ENCODE data around the gene STARD13.

STARD13 gene

GRCh38 chr13:33119022-33119781 lies 166.4 kb downstream of the STARD13 start:
- TF ChIP-seq, protein P1, sequence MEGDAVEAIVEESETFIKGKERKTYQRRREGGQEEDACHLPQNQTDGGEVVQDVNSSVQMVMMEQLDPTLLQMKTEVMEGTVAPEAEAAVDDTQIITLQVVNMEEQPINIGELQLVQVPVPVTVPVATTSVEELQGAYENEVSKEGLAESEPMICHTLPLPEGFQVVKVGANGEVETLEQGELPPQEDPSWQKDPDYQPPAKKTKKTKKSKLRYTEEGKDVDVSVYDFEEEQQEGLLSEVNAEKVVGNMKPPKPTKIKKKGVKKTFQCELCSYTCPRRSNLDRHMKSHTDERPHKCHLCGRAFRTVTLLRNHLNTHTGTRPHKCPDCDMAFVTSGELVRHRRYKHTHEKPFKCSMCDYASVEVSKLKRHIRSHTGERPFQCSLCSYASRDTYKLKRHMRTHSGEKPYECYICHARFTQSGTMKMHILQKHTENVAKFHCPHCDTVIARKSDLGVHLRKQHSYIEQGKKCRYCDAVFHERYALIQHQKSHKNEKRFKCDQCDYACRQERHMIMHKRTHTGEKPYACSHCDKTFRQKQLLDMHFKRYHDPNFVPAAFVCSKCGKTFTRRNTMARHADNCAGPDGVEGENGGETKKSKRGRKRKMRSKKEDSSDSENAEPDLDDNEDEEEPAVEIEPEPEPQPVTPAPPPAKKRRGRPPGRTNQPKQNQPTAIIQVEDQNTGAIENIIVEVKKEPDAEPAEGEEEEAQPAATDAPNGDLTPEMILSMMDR (conservative IDR thresholded peaks at IDR 0.05; ENCODE audit: low read depth, low read length) = no peak
- H3K4me3 ChIP-seq (ENCODE audit: low read length) = no peak overlapping the region
- DNase-seq (ENCODE audit: low read depth) = no peak

- H3K4me3 ChIP-seq (ENCODE audit: low read length) = no peak overlapping the region
- TF ChIP-seq, protein P1 (conservative IDR thresholded peaks at IDR 0.05; ENCODE audit: low read depth, low read length) = no peak
- no peak for DNase-seq (ENCODE audit: low read depth)
Measured at GRCh38 chr13:33116321-33117010, 169.1 kb downstream of the STARD13 start.

GRCh38 chr13:33115274-33115673 lies 170.3 kb downstream of the STARD13 start:
- H3K4me3 ChIP-seq (ENCODE audit: low read length) = no peak overlapping the region
- TF ChIP-seq, protein P1 (conservative IDR thresholded peaks at IDR 0.05; ENCODE audit: low read depth, low read length) = no peak
- no peak for DNase-seq (ENCODE audit: low read depth)

DNA sequence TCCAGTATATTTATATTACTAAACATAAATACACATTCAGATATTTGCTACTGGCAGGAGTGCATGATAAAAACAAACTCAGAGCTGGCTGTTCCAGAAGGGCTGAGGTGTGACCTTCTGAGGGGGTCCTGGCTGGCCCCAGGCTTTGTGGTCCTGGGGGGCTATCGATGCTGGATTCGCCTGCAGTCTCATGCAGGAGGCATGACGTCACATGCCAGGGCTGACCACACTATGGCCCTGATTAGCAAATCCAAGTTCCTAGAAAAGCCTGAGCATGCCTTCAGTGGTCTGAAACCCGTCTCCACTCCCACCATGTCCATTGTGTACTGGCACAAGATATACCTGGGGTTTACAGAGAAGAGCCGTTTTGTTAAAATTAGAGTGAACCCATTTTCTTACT lies 171.4 kb downstream of the STARD13 start:
- TF ChIP-seq, protein P1 (conservative IDR thresholded peaks at IDR 0.05; ENCODE audit: low read depth, low read length) = no peak
- H3K4me3 ChIP-seq (ENCODE audit: low read length) = no peak overlapping the region
- DNase-seq (ENCODE audit: low read depth) = no peak

- TF ChIP-seq, protein P1 (conservative IDR thresholded peaks at IDR 0.05; ENCODE audit: low read depth, low read length) = no peak
- H3K4me3 ChIP-seq (ENCODE audit: low read length) = no peak overlapping the region
- no peak for DNase-seq (ENCODE audit: low read depth)
Measured at GRCh38 chr13:33112766-33113165, 172.8 kb downstream of the STARD13 start.

DNA sequence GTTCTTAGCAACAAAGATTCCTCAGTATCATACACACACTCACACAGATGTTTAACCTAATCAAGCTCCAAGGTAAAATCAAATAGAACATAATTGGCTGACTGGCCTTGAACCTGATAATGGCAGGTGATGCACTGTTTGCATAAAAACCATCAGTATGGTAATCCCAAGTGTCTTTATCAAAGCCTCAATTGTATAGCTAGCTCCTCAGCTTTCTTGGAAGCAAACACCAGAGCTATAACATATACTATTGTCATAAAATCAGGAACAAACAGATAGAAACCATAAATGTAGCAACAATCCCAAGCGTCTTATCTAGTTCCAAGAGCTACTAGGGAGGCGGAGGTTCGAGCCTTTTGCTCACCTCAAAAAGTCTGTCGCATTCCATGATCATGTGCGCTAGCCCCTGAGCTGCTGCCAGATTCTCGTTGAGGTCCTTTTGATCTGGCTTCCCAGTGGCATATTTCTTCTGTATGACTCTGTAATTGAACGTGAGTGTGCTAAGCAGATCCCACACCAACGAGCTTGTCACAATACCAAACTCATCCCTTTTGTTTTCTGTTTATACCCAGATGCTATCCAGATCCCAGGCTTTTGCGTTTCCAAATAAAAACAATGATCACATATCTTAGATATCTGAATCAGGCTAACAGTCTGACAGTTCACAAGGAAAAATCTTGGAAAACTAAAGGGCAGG lies 174.0 kb downstream of the STARD13 start:
- TF ChIP-seq, protein P1 (conservative IDR thresholded peaks at IDR 0.05; ENCODE audit: low read depth, low read length) = no peak
- DNase-seq (ENCODE audit: low read depth) = no peak

More for the DNA sequence above, 174.0 kb downstream of the STARD13 start:
- H3K4me3 ChIP-seq (ENCODE audit: low read length) = no peak overlapping the region

Measured in retinal pigment epithelial cell (primary cell).